Mesenchymal stem cell (in vitro differentiated cells and primary cell): ENCODE measurements around the gene ASB7.

ENCODE experiments used
- DNase-seq: peaks from one replicate; pipeline ENCODE4 v3.0.0-alpha.2; 2013
- H2AFZ ChIP-seq: one replicate; pipeline ENCODE4 v1.6.1; 2013; ENCODE audit warnings: low read depth, mild to moderate bottlenecking, control low read depth, inconsistent platforms, low read length, moderate library complexity
- H2AK5ac ChIP-seq: 2 replicates; pipeline ENCODE4 v1.6.1; 2013; ENCODE audit warnings: low read length, moderate library complexity, mild to moderate bottlenecking, inconsistent platforms; ENCODE audit not compliant: severe bottlenecking
- H2BK120ac ChIP-seq: one replicate; pipeline ENCODE4 v1.6.1; 2013; ENCODE audit warnings: low read depth, mild to moderate bottlenecking, inconsistent platforms, low read length, moderate library complexity
- H2BK12ac ChIP-seq, 2 experiments: one replicate each; pipeline ENCODE4 v1.6.1; 2013; ENCODE audit warnings: inconsistent platforms in 2 of 2, low read length in 2 of 2, mild to moderate bottlenecking in 2 of 2, moderate library complexity in 2 of 2, control low read depth in 1 of 2
- H2BK15ac ChIP-seq: one replicate; pipeline ENCODE4 v1.6.1; 2013; ENCODE audit warnings: mild to moderate bottlenecking, low read depth, inconsistent platforms; ENCODE audit not compliant: poor library complexity, severe bottlenecking
- H2BK5ac ChIP-seq: 2 replicates; pipeline ENCODE4 v1.6.1; 2013; ENCODE audit warnings: low read depth, mild to moderate bottlenecking, low read length, control low read depth, inconsistent platforms; ENCODE audit not compliant: poor library complexity, severe bottlenecking
- H3K14ac ChIP-seq, 2 experiments: one replicate each; pipeline ENCODE4 v1.6.1; 2013; ENCODE audit warnings: inconsistent platforms in 2 of 2, low read length in 2 of 2, control low read depth in 1 of 2, mild to moderate bottlenecking in 1 of 2, moderate library complexity in 1 of 2
- H3K18ac ChIP-seq, 2 experiments: one replicate each; pipeline ENCODE4 v1.6.1; 2013; ENCODE audit warnings: inconsistent platforms in 2 of 2, low read length in 2 of 2, control low read depth in 1 of 2, low read depth in 1 of 2, mild to moderate bottlenecking in 1 of 2
- H3K23ac ChIP-seq, 2 experiments: one replicate each; pipeline ENCODE4 v1.6.1; 2013; ENCODE audit warnings: inconsistent platforms in 2 of 2, low read length in 2 of 2, mild to moderate bottlenecking in 2 of 2, moderate library complexity in 2 of 2, control low read depth in 1 of 2
- H3K27ac ChIP-seq: 2 replicates; pipeline ENCODE4 v1.5.1; 2013; ENCODE audit warnings: mild to moderate bottlenecking, moderate library complexity, low read length, control low read depth, inconsistent platforms; ENCODE audit not compliant: poor library complexity, severe bottlenecking
- H3K27me3 ChIP-seq, 2 experiments: 2 replicates each; pipeline versions ENCODE4 v1.6.1 to v1.7.0; 2013; ENCODE audit warnings: low read length in 2 of 2, mild to moderate bottlenecking in 2 of 2, moderate library complexity in 2 of 2, control low read depth in 1 of 2, inconsistent platforms in 1 of 2; ENCODE audit not compliant: control insufficient read depth in 1 of 2, insufficient read depth in 1 of 2
- H3K36me3 ChIP-seq, 2 experiments: 2 replicates each; pipeline versions ENCODE4 v1.6.1 to v1.7.0; 2013; ENCODE audit warnings: low read length in 2 of 2, control low read depth in 1 of 2, inconsistent platforms in 1 of 2, low read depth in 1 of 2, mild to moderate bottlenecking in 1 of 2; ENCODE audit not compliant: insufficient read depth in 2 of 2, control insufficient read depth in 1 of 2
- H3K4ac ChIP-seq, 2 experiments: one replicate each; pipeline ENCODE4 v1.6.1; 2013; ENCODE audit warnings: inconsistent platforms in 2 of 2, low read length in 2 of 2, mild to moderate bottlenecking in 2 of 2, moderate library complexity in 2 of 2, control low read depth in 1 of 2, low read depth in 1 of 2
- H3K4me1 ChIP-seq: 2 replicates; pipeline ENCODE4 v1.6.1; 2013; ENCODE audit warnings: low read depth, low read length, control low read depth; ENCODE audit not compliant: control insufficient read depth, insufficient read depth
- H3K4me2 ChIP-seq: 2 replicates; pipeline ENCODE4 v1.6.1; 2013; ENCODE audit warnings: low read length, mild to moderate bottlenecking, inconsistent platforms; ENCODE audit not compliant: poor library complexity, severe bottlenecking
- H3K4me3 ChIP-seq, 2 experiments: 2 replicates each; pipeline versions ENCODE4 v1.5.1 to v1.7.0; 2013; ENCODE audit warnings: low read length in 2 of 2, mild to moderate bottlenecking in 2 of 2, control low read depth in 1 of 2, low read depth in 1 of 2; ENCODE audit not compliant: insufficient read depth in 1 of 2
- H3K79me1 ChIP-seq: replicated peaks from 2 replicates; pipeline ENCODE4 v1.6.1; 2013; ENCODE audit warnings: mild to moderate bottlenecking, control low read depth, low read length, inconsistent platforms; ENCODE audit not compliant: poor library complexity, severe bottlenecking
- H3K9ac ChIP-seq: 2 replicates; pipeline ENCODE4 v1.7.0; 2013; ENCODE audit warnings: mild to moderate bottlenecking, low read length, moderate library complexity
- H3K9me3 ChIP-seq: 2 replicates; pipeline ENCODE4 v1.7.0; 2013; ENCODE audit warnings: mild to moderate bottlenecking, low read length; ENCODE audit not compliant: control insufficient read depth
- H4K8ac ChIP-seq: one replicate; pipeline ENCODE4 v1.6.1; 2013; ENCODE audit warnings: inconsistent platforms, mild to moderate bottlenecking, low read length, moderate library complexity
- H4K91ac ChIP-seq: one replicate; pipeline ENCODE4 v1.6.1; 2013; ENCODE audit warnings: mild to moderate bottlenecking, low read length, inconsistent platforms
- WGBS: methylation state at CpG from one replicate; pipeline ENCODE4 v1.1.7; 2013; ENCODE audit warnings: mixed read lengths; 5-methylcytosine and 5-hydroxymethylcytosine counted together

ASB7 gene

GRCh38 chr15:100591835-100592234, 10.6 kb upstream of the ASB7 start:
- Histone ChIP-seq H3K4ac (no peak overlapping the region), H3K14ac (no peak overlapping the region), H3K4me3 (no peak overlapping the region), H4K8ac (no peak overlapping the region), H3K79me1 (peaks cover 34% of the 10 kb centered on the region), H2BK15ac (no peak overlapping the region), H3K4me2 (no peak overlapping the region), H2AFZ (no peak overlapping the region), H2BK5ac (no peak overlapping the region), H2BK120ac (no peak overlapping the region), H2BK12ac (no peak overlapping the region), H3K27ac (no peak overlapping the region), H3K18ac (no peak overlapping the region), H4K91ac (no peak overlapping the region), H2AK5ac (no peak overlapping the region), H3K4me1 (no peaks in the 10 kb centered on the region), H3K9ac (no peak overlapping the region), H3K9me3 (peaks cover 32% of the 10 kb centered on the region), H3K27me3 (no peaks in the 10 kb centered on the region), H3K23ac (no peak overlapping the region), H3K36me3 (no peaks in the 10 kb centered on the region)
- no peak for DNase-seq
- WGBS, result 43% methylated on average over 2 of the region's 2 CpGs

DNA sequence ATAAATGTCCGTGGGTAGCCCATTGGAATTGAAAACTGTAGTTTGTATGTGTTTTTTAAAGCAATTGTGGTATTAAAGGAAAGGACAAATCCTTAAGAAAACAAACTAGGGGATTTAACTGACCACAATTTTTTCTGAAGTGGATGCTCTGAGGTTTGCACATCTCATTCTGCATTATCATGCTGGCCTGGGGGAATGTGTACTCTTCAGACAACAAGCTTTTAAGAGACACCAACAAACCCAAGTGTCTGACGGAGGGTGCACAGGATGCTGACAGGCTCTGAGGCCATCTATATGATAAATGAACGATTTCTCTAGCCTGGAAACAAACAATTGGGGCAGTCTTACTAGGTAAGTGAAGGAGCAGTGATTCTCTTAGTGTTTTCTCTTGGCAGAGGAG, 9.5 kb upstream of the ASB7 start:
- Histone ChIP-seq H3K36me3 (no peaks in the 10 kb centered on the region), H2BK120ac (no peak overlapping the region), H3K4me3 (no peak overlapping the region), H3K9me3 (peaks cover 28% of the 10 kb centered on the region), H2BK12ac (no peak overlapping the region), H3K23ac (no peak overlapping the region), H3K9ac (no peak overlapping the region), H4K8ac (no peak overlapping the region), H3K14ac (no peak overlapping the region), H2AFZ (no peak overlapping the region), H3K18ac (no peak overlapping the region), H3K4me1 (no peaks in the 10 kb centered on the region), H3K4ac (no peak overlapping the region), H4K91ac (no peak overlapping the region), H3K4me2 (no peak overlapping the region), H2BK15ac (no peak overlapping the region), H2BK5ac (no peak overlapping the region), H3K27me3 (no peaks in the 10 kb centered on the region), H3K79me1 (peaks cover 37% of the 10 kb centered on the region), H2AK5ac (no peak overlapping the region), H3K27ac (no peak overlapping the region)
- 64% methylated on average over 3 of the region's 3 CpGs for WGBS
- peak; percentile 77 for DNase-seq

DNA sequence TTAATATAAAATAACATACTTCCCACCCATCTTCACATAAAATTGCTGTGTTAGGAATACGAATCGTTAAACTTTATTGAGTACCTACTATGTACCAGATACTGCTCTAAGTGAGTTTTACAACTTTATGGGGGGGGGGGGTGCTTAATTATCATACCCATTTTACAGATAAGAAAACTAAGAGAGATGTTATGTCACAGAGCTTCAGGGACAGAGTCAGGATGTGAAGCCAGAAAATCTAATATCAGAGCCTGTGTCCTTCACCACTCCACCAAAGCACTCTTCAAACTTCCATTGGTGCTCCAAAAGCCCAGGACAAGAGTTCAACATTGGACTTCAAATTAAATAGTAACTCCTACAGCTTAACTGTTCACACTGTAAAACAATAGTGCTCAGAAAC, 9.0 kb upstream of the ASB7 start:
- H2BK15ac ChIP-seq, result no peak overlapping the region
- WGBS, result no CpG with 5 or more reads among the region's 2 CpGs
- H2AFZ ChIP-seq, result no peak overlapping the region
- H3K18ac ChIP-seq, result no peak overlapping the region
- H3K9ac ChIP-seq, result no peak overlapping the region
- H3K79me1 ChIP-seq, result peaks cover 36% of the 10 kb centered on the region
- H3K36me3 ChIP-seq, result no peaks in the 10 kb centered on the region
- no peak overlapping the region for H3K14ac ChIP-seq
- no peak overlapping the region for H3K4ac ChIP-seq
- H4K8ac ChIP-seq, result no peak overlapping the region
- H3K9me3 ChIP-seq, result peaks cover 24% of the 10 kb centered on the region
- no peak overlapping the region for H4K91ac ChIP-seq
- no peaks in the 10 kb centered on the region for H3K4me1 ChIP-seq
- no peak overlapping the region for H3K4me2 ChIP-seq
- no peak overlapping the region for H2BK12ac ChIP-seq
- no peak overlapping the region for H2BK5ac ChIP-seq
- DNase-seq, result no peak
- H3K23ac ChIP-seq, result no peak overlapping the region
- H3K4me3 ChIP-seq, result no peak overlapping the region
- no peaks in the 10 kb centered on the region for H3K27me3 ChIP-seq
- no peak overlapping the region for H2AK5ac ChIP-seq
- H2BK120ac ChIP-seq, result no peak overlapping the region
- H3K27ac ChIP-seq, result no peak overlapping the region

- no peak overlapping the region for H2AK5ac ChIP-seq
- no peak overlapping the region for H3K27ac ChIP-seq
- no peak overlapping the region for H4K8ac ChIP-seq
- no peak overlapping the region for H3K9ac ChIP-seq
- no peak overlapping the region for H4K91ac ChIP-seq
- H3K18ac ChIP-seq, result no peak overlapping the region
- no peak overlapping the region for H3K4me3 ChIP-seq
- no peak overlapping the region for H2BK120ac ChIP-seq
- no peak overlapping the region for H3K23ac ChIP-seq
- no peak overlapping the region for H3K14ac ChIP-seq
- no peaks in the 10 kb centered on the region for H3K36me3 ChIP-seq
- no peak overlapping the region for H2AFZ ChIP-seq
- peaks cover 3% of the 10 kb centered on the region for H3K4me1 ChIP-seq
- peaks cover 43% of the 10 kb centered on the region for H3K79me1 ChIP-seq
- WGBS, result 98% methylated on average over 3 of the region's 3 CpGs
- H3K27me3 ChIP-seq, result no peaks in the 10 kb centered on the region
- H3K4me2 ChIP-seq, result no peak overlapping the region
- no peak overlapping the region for H2BK12ac ChIP-seq
- H3K4ac ChIP-seq, result no peak overlapping the region
- no peak overlapping the region for H2BK15ac ChIP-seq
- no peak overlapping the region for H2BK5ac ChIP-seq
- DNase-seq, result no peak
- peaks cover 4% of the 10 kb centered on the region for H3K9me3 ChIP-seq
Measured at GRCh38 chr15:100595964-100596363, 6.4 kb upstream of the ASB7 start.
